ENCODE measurements around the gene TOX3.

The TOX3 gene

GRCh38 chr16:52498328-52499059 is 48.4 kb downstream of the TOX3 start:
- DNase-seq (ENCODE audit: extremely low spot score) = no peak
- ChIA-PET CTCF (no interaction called here), POLR2A (no interaction called here)
- no peak for TF ChIP-seq FOXM1 (IDR thresholded peaks at IDR 0.05; ENCODE audit: borderline replicate concordance)
- TF ChIP-seq SUZ12 (IDR thresholded peaks at IDR 0.05) = no peak
- no peak for TF ChIP-seq ELF4 (IDR thresholded peaks at IDR 0.05)
- no peak for TF ChIP-seq SP1 (IDR thresholded peaks at IDR 0.05)
- no peak for TF ChIP-seq NFRKB (IDR thresholded peaks at IDR 0.05)
- no peak for TF ChIP-seq BHLHE40 (IDR thresholded peaks at IDR 0.05; ENCODE audit: borderline replicate concordance)
- TF ChIP-seq, protein P1, sequence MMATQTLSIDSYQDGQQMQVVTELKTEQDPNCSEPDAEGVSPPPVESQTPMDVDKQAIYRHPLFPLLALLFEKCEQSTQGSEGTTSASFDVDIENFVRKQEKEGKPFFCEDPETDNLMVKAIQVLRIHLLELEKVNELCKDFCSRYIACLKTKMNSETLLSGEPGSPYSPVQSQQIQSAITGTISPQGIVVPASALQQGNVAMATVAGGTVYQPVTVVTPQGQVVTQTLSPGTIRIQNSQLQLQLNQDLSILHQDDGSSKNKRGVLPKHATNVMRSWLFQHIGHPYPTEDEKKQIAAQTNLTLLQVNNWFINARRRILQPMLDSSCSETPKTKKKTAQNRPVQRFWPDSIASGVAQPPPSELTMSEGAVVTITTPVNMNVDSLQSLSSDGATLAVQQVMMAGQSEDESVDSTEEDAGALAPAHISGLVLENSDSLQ (IDR thresholded peaks at IDR 0.05) = no peak
- TF ChIP-seq ZNF384 (IDR thresholded peaks at IDR 0.05) = no peak
- no peak for TF ChIP-seq L3MBTL2 (conservative IDR thresholded peaks at IDR 0.05)
- no peak for TF ChIP-seq CTBP1 (IDR thresholded peaks at IDR 0.05; ENCODE audit: borderline replicate concordance)
- TF ChIP-seq FOXA1 (IDR thresholded peaks at IDR 0.05) = no peak
- TF ChIP-seq LEF1 (IDR thresholded peaks at IDR 0.05; ENCODE audit: borderline replicate concordance) = no peak
- TF ChIP-seq HDGF (IDR thresholded peaks at IDR 0.05; ENCODE audit: borderline replicate concordance) = no peak
- no peak for TF ChIP-seq TARDBP (IDR thresholded peaks at IDR 0.05)
- TF ChIP-seq FOXK2 (IDR thresholded peaks at IDR 0.05) = no peak
- no peak for TF ChIP-seq ARNT (IDR thresholded peaks at IDR 0.05)

DNA sequence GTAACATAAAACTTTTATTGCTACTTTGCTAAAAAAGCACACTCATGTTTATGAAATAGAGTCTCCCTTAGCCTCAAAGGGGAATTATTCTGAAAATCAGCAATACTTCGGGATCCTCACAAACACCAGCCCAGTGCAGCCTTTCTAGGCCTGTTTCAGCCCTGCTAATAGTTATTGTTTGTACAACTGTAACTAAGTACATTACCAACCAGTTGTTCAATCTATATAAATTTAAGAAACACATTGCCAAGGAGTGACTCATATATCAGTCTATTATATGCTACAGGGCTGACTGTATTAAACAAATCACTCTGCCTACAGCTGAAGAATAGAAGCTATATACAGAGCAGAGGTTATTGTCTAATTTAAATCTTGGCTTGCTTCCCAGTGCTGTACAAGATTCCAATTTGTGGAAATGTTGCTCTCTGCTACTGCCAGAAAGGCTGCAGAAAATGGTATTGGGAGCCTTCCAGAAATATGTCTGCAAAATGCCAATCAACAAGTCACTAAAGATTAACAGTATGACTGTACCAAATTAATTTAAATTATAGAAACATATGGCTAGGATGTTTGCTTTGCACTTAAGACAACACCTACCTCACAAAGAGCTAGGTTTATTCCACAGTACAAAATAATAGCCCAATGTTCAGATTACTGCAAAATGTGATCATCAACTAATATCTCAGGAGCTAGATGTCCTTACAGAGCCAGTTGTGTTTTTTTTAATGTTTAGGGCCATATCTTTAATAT is 49.7 kb downstream of the TOX3 start:
- no peak for TF ChIP-seq SP1 (IDR thresholded peaks at IDR 0.05)
- no peak for TF ChIP-seq ARNT (IDR thresholded peaks at IDR 0.05)
- TF ChIP-seq TARDBP (IDR thresholded peaks at IDR 0.05) = no peak
- no peak for TF ChIP-seq L3MBTL2 (conservative IDR thresholded peaks at IDR 0.05)
- TF ChIP-seq ZNF384 (IDR thresholded peaks at IDR 0.05) = no peak
- TF ChIP-seq HDGF (IDR thresholded peaks at IDR 0.05; ENCODE audit: borderline replicate concordance) = no peak
- no peak for TF ChIP-seq BHLHE40 (IDR thresholded peaks at IDR 0.05; ENCODE audit: borderline replicate concordance)
- TF ChIP-seq CTBP1 (IDR thresholded peaks at IDR 0.05; ENCODE audit: borderline replicate concordance) = no peak
- TF ChIP-seq NFRKB (IDR thresholded peaks at IDR 0.05) = no peak
- no peak for TF ChIP-seq ELF4 (IDR thresholded peaks at IDR 0.05)
- TF ChIP-seq FOXM1 (IDR thresholded peaks at IDR 0.05; ENCODE audit: borderline replicate concordance) = no peak
- TF ChIP-seq SUZ12 (IDR thresholded peaks at IDR 0.05) = no peak
- TF ChIP-seq, protein P1 (IDR thresholded peaks at IDR 0.05) = no peak
- TF ChIP-seq FOXK2 (IDR thresholded peaks at IDR 0.05) = no peak
- no peak for TF ChIP-seq LEF1 (IDR thresholded peaks at IDR 0.05; ENCODE audit: borderline replicate concordance)
- TF ChIP-seq FOXA1 (IDR thresholded peaks at IDR 0.05) = no peak
- POLR2A ChIA-PET = no interaction called here
- CTCF ChIA-PET = no interaction called here
- DNase-seq (ENCODE audit: extremely low spot score) = no peak

GRCh38 chr16:52496051-52496876 is 50.7 kb downstream of the TOX3 start:
- no peak for TF ChIP-seq FOXA1 (IDR thresholded peaks at IDR 0.05)
- TF ChIP-seq ARNT (IDR thresholded peaks at IDR 0.05) = no peak
- TF ChIP-seq NFRKB (IDR thresholded peaks at IDR 0.05) = no peak
- TF ChIP-seq L3MBTL2 (conservative IDR thresholded peaks at IDR 0.05) = no peak
- TF ChIP-seq BHLHE40 (IDR thresholded peaks at IDR 0.05; ENCODE audit: borderline replicate concordance) = no peak
- ChIA-PET CTCF (no interaction called here), POLR2A (no interaction called here)
- no peak for DNase-seq (ENCODE audit: extremely low spot score)

DNA sequence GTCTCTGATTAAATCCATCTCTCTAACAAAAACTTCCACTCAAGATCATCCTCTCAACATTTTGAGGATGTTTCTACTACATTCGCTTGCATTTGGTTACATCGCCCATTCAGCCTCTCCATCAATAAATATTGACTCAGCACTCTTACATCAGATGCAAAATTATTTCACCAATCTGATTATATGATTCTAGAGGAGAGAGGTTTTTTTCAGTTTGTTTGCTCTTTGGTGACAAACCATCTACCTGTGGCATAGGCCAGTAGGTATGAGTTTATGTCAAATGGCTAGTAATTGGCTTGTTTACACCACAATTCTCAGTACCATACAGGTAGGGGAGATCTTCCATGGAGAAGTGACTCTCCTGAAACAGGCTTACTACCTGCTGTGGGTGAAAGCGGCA is 52.3 kb downstream of the TOX3 start:
- DNase-seq (ENCODE audit: extremely low spot score) = no peak
- TF ChIP-seq ELF4 (IDR thresholded peaks at IDR 0.05) = no peak
- TF ChIP-seq ARNT (IDR thresholded peaks at IDR 0.05) = no peak
- TF ChIP-seq HDGF (IDR thresholded peaks at IDR 0.05; ENCODE audit: borderline replicate concordance) = no peak
- no peak for TF ChIP-seq FOXA1 (IDR thresholded peaks at IDR 0.05)
- no peak for TF ChIP-seq TARDBP (IDR thresholded peaks at IDR 0.05)
- TF ChIP-seq LEF1 (IDR thresholded peaks at IDR 0.05; ENCODE audit: borderline replicate concordance) = no peak
- TF ChIP-seq, protein P1 (IDR thresholded peaks at IDR 0.05) = no peak
- TF ChIP-seq SP1 (IDR thresholded peaks at IDR 0.05) = no peak
- no peak for TF ChIP-seq CTBP1 (IDR thresholded peaks at IDR 0.05; ENCODE audit: borderline replicate concordance)
- TF ChIP-seq NFRKB (IDR thresholded peaks at IDR 0.05) = no peak
- TF ChIP-seq L3MBTL2 (conservative IDR thresholded peaks at IDR 0.05) = no peak
- no peak for TF ChIP-seq BHLHE40 (IDR thresholded peaks at IDR 0.05; ENCODE audit: borderline replicate concordance)
- no peak for TF ChIP-seq ZNF384 (IDR thresholded peaks at IDR 0.05)
- no peak for TF ChIP-seq FOXK2 (IDR thresholded peaks at IDR 0.05)
- no peak for TF ChIP-seq FOXM1 (IDR thresholded peaks at IDR 0.05; ENCODE audit: borderline replicate concordance)
- no peak for TF ChIP-seq SUZ12 (IDR thresholded peaks at IDR 0.05)
- ChIA-PET POLR2A (no interaction called here), CTCF (no interaction called here)

- DNase-seq (ENCODE audit: extremely low spot score) = no peak
- ChIA-PET CTCF (no interaction called here), POLR2A (no interaction called here)
- TF ChIP-seq SP1 (IDR thresholded peaks at IDR 0.05) (no peak), ARNT (IDR thresholded peaks at IDR 0.05) (no peak), NFRKB (IDR thresholded peaks at IDR 0.05) (no peak), ELF4 (IDR thresholded peaks at IDR 0.05) (no peak), SUZ12 (IDR thresholded peaks at IDR 0.05) (no peak), FOXM1 (IDR thresholded peaks at IDR 0.05; ENCODE audit: borderline replicate concordance) (no peak), CTBP1 (IDR thresholded peaks at IDR 0.05; ENCODE audit: borderline replicate concordance) (no peak), L3MBTL2 (conservative IDR thresholded peaks at IDR 0.05) (no peak), FOXA1 (IDR thresholded peaks at IDR 0.05) (no peak)
- TF ChIP-seq, protein P1 (IDR thresholded peaks at IDR 0.05) = no peak
Measured at GRCh38 chr16:52494145-52494544, 52.8 kb downstream of the TOX3 start.

All from HEK293T (cell line).